ENCODE data around the gene ZNF524.

DNA sequence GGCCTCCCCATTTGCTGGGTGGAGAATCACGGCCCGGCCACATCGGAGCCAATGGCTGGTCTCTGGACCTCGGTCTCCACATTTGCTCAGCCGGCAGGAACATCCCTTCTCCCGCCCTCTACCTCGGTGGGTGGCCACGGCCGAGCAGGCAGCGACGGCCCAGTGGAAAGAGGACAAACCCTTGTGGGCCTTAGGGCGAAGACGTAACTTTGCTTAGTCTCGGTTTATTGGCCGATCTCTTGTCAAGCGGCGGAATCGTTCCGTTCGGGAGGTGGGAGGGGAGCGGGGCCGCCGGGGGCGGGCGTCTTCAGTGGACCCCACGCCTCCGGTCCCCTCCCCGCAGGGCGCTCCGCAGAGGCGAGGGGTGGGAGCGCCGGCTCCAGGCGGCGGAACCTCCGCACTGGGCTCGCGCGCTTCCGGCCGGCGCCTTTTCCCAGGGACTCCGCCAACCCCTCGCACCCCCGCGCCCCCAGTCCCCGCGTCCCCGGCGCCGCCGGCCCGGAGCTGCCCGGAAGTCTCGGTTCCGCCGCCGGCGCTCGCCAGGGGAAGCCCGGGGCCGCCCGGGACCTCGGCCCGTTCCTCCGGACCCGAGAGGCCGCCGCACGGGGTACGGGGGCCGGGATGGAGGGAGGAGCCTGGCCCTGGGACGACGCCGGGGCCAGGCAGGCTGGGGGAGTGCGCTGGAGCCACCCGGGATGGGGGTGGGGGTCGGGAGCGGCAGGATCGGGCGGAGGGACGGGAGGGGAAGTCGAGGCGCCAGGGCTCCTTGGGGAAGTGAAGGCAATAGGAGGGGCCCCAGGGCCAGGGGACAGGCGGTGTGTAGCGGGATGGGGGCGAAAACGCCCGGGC lies 40.7 kb downstream of the ZNF524 start, which contains the start of gene ZNF580:
- TF ChIP-seq, protein P1, sequence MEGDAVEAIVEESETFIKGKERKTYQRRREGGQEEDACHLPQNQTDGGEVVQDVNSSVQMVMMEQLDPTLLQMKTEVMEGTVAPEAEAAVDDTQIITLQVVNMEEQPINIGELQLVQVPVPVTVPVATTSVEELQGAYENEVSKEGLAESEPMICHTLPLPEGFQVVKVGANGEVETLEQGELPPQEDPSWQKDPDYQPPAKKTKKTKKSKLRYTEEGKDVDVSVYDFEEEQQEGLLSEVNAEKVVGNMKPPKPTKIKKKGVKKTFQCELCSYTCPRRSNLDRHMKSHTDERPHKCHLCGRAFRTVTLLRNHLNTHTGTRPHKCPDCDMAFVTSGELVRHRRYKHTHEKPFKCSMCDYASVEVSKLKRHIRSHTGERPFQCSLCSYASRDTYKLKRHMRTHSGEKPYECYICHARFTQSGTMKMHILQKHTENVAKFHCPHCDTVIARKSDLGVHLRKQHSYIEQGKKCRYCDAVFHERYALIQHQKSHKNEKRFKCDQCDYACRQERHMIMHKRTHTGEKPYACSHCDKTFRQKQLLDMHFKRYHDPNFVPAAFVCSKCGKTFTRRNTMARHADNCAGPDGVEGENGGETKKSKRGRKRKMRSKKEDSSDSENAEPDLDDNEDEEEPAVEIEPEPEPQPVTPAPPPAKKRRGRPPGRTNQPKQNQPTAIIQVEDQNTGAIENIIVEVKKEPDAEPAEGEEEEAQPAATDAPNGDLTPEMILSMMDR (IDR thresholded peaks at IDR 0.05), result no peak
- TF ChIP-seq POLR2AphosphoS5 (IDR thresholded peaks at IDR 0.05; ENCODE audit: low read depth, low read length) (no peak; the same call in 1 of the 2 replicates), SIN3A (IDR thresholded peaks at IDR 0.05; ENCODE audit: borderline replicate concordance, insufficient read depth, low read depth, low read length) (0 out of 2 replicates have a peak, but pooled peaks have one; percentile 30)
- TF ChIP-seq, protein P2, sequence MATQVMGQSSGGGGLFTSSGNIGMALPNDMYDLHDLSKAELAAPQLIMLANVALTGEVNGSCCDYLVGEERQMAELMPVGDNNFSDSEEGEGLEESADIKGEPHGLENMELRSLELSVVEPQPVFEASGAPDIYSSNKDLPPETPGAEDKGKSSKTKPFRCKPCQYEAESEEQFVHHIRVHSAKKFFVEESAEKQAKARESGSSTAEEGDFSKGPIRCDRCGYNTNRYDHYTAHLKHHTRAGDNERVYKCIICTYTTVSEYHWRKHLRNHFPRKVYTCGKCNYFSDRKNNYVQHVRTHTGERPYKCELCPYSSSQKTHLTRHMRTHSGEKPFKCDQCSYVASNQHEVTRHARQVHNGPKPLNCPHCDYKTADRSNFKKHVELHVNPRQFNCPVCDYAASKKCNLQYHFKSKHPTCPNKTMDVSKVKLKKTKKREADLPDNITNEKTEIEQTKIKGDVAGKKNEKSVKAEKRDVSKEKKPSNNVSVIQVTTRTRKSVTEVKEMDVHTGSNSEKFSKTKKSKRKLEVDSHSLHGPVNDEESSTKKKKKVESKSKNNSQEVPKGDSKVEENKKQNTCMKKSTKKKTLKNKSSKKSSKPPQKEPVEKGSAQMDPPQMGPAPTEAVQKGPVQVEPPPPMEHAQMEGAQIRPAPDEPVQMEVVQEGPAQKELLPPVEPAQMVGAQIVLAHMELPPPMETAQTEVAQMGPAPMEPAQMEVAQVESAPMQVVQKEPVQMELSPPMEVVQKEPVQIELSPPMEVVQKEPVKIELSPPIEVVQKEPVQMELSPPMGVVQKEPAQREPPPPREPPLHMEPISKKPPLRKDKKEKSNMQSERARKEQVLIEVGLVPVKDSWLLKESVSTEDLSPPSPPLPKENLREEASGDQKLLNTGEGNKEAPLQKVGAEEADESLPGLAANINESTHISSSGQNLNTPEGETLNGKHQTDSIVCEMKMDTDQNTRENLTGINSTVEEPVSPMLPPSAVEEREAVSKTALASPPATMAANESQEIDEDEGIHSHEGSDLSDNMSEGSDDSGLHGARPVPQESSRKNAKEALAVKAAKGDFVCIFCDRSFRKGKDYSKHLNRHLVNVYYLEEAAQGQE (IDR thresholded peaks at IDR 0.05; ENCODE audit: insufficient read depth in 1 of 2, low read depth in 2 of 2, low read length in 1 of 2), result 0 out of 4 replicates have a peak, but pooled peaks of 1 of the 2 experiments have one; percentile 28

All from Panc1 (cell line).